DND-41 (cell line): ENCODE measurements around the gene LPCAT1.

Experiments used
- ATAC-seq: fragments of 200-7000 bp; cut with Tn5 transposase; 3 replicates; pipeline ENCODE4 v1.9.1; 2021; ENCODE audit warnings: low read depth; ENCODE audit not compliant: insufficient read depth
- DNase-seq: peaks from one replicate; pipeline ENCODE4 v3.0.0-alpha.2; 2020
- H2AFZ ChIP-seq: 2 replicates; pipeline ENCODE4 v1.6.0; 2012; ENCODE audit warnings: low read depth, low read length
- H3K27ac ChIP-seq: 2 replicates; pipeline ENCODE4 v1.5.1; 2012; ENCODE audit warnings: low read length, inconsistent platforms
- H3K27me3 ChIP-seq: fragments of 200-600 bp; sonication (generic); 2 replicates; pipeline ENCODE4 v1.6.0; 2012; ENCODE audit warnings: low read length, mild to moderate bottlenecking, inconsistent platforms; ENCODE audit not compliant: insufficient read depth, poor library complexity
- H3K36me3 ChIP-seq: 2 replicates; pipeline ENCODE4 v1.5.1; 2012; ENCODE audit warnings: low read length, inconsistent platforms; ENCODE audit not compliant: insufficient read depth
- H3K4me1 ChIP-seq: 2 replicates; pipeline ENCODE4 v1.5.1; 2012; ENCODE audit warnings: mild to moderate bottlenecking, low read length; ENCODE audit not compliant: insufficient read depth
- H3K4me2 ChIP-seq: 2 replicates; pipeline ENCODE4 v1.6.0; 2012; ENCODE audit warnings: mild to moderate bottlenecking, moderate library complexity, low read length, inconsistent platforms; ENCODE audit not compliant: insufficient read depth
- H3K4me3 ChIP-seq, 2 experiments: fragments of 200-600 bp in 1 of 2; shearing (Covaris generic) in 1 of 2; 2 replicates each; pipeline ENCODE4 v1.5.1; 2012 to 2016; ENCODE audit warnings: inconsistent platforms in 2 of 2, low read length in 2 of 2, mild to moderate bottlenecking in 2 of 2, low read depth in 1 of 2, moderate library complexity in 1 of 2
- H3K79me2 ChIP-seq: 2 replicates; pipeline ENCODE4 v1.6.0; 2012; ENCODE audit warnings: low read length, inconsistent platforms; ENCODE audit not compliant: insufficient read depth
- H3K9ac ChIP-seq: 2 replicates; pipeline ENCODE4 v1.6.0; 2012; ENCODE audit warnings: low read depth, mild to moderate bottlenecking, inconsistent platforms, low read length, moderate library complexity
- H3K9me3 ChIP-seq: 2 replicates; pipeline ENCODE4 v1.5.1; 2012; ENCODE audit warnings: low read length, moderate library complexity, mild to moderate bottlenecking, inconsistent platforms; ENCODE audit not compliant: insufficient read depth, severe bottlenecking
- H4K20me1 ChIP-seq: 2 replicates; pipeline ENCODE4 v1.6.0; 2012; ENCODE audit warnings: low read length; ENCODE audit not compliant: insufficient read depth
- EZH2 ChIP-seq: IDR thresholded peaks from 3 replicates; pipeline ENCODE4 v1.6.1; 2012; ENCODE audit warnings: borderline replicate concordance, low read depth, mild to moderate bottlenecking, moderate library complexity, low read length, inconsistent platforms; ENCODE audit not compliant: severe bottlenecking
- TF ChIP-seq, protein P1 (sequence below): IDR thresholded peaks from 2 replicates; pipeline ENCODE4 v1.5.1; 2012; ENCODE audit warnings: borderline replicate concordance, low read length, moderate library complexity, mild to moderate bottlenecking; ENCODE audit not compliant: poor library complexity, severe bottlenecking; ENCODE audit errors: extremely low read depth

LPCAT1 gene

DNA sequence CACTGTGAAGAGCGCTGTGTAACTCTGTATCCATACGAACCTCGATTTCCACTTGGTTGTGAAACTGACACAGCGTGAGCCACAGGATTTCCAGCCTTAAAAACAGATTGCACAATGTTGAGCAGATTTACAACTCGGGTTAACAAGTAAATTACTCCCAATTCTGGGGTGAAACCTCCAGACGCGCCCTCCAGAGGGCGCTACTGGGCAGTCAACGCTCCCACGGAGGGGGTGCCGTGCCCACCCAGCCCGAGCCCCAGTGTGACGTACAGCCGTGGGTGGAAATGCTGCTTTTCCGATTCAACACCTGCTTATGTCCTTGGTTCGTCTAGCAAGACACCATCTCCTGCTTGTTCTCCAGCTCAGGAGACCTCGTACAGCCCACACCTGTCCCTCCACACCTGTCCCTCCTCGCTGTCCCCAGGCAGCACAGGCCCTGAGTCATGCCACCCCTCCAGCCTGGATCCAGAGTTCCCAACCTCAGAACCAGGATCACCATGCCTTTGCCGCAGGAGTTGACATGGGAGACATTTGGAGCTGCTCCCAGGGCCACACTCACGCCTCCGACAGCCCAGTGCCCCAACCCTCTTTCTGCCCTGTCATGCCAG lies 44.1 kb downstream of the LPCAT1 start:
- DNase-seq, result peak; percentile 25
- no peaks in the 10 kb centered on the region for H3K27me3 ChIP-seq
- no peak overlapping the region for H2AFZ ChIP-seq
- H3K9ac ChIP-seq, result no peak overlapping the region
- no peak overlapping the region for H3K27ac ChIP-seq
- no peaks in the 10 kb centered on the region for H3K9me3 ChIP-seq
- TF ChIP-seq, protein P1, sequence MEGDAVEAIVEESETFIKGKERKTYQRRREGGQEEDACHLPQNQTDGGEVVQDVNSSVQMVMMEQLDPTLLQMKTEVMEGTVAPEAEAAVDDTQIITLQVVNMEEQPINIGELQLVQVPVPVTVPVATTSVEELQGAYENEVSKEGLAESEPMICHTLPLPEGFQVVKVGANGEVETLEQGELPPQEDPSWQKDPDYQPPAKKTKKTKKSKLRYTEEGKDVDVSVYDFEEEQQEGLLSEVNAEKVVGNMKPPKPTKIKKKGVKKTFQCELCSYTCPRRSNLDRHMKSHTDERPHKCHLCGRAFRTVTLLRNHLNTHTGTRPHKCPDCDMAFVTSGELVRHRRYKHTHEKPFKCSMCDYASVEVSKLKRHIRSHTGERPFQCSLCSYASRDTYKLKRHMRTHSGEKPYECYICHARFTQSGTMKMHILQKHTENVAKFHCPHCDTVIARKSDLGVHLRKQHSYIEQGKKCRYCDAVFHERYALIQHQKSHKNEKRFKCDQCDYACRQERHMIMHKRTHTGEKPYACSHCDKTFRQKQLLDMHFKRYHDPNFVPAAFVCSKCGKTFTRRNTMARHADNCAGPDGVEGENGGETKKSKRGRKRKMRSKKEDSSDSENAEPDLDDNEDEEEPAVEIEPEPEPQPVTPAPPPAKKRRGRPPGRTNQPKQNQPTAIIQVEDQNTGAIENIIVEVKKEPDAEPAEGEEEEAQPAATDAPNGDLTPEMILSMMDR, result peak; percentile 75
- TF ChIP-seq EZH2, result no peak
- H3K36me3 ChIP-seq, result peaks cover 86% of the 10 kb centered on the region
- H4K20me1 ChIP-seq, result peaks cover 14% of the 10 kb centered on the region; the same call in 1 of the 2 replicates
- no peak overlapping the region for H3K4me3 ChIP-seq
- H3K4me1 ChIP-seq, result no peaks in the 10 kb centered on the region
- H3K4me2 ChIP-seq, result no peak overlapping the region
- ATAC-seq, result peak; percentile 35; the same call in 1 of the 3 replicates
- H3K79me2 ChIP-seq, result no peaks in the 10 kb centered on the region

GRCh38 chr5:1479066-1479465 lies 44.7 kb downstream of the LPCAT1 start:
- H4K20me1 ChIP-seq, result peaks cover 9% of the 10 kb centered on the region; the same call in 1 of the 2 replicates
- no peak overlapping the region for H3K4me2 ChIP-seq
- H2AFZ ChIP-seq, result no peak overlapping the region
- no peaks in the 10 kb centered on the region for H3K27me3 ChIP-seq
- no peak overlapping the region for H3K9ac ChIP-seq
- no peaks in the 10 kb centered on the region for H3K9me3 ChIP-seq
- H3K79me2 ChIP-seq, result no peaks in the 10 kb centered on the region
- TF ChIP-seq, protein P1, result no peak
- TF ChIP-seq EZH2, result no peak
- H3K4me1 ChIP-seq, result no peaks in the 10 kb centered on the region
- no peak for ATAC-seq
- peaks cover 86% of the 10 kb centered on the region for H3K36me3 ChIP-seq
- no peak for DNase-seq
- no peak overlapping the region for H3K4me3 ChIP-seq
- H3K27ac ChIP-seq, result no peak overlapping the region

DNA sequence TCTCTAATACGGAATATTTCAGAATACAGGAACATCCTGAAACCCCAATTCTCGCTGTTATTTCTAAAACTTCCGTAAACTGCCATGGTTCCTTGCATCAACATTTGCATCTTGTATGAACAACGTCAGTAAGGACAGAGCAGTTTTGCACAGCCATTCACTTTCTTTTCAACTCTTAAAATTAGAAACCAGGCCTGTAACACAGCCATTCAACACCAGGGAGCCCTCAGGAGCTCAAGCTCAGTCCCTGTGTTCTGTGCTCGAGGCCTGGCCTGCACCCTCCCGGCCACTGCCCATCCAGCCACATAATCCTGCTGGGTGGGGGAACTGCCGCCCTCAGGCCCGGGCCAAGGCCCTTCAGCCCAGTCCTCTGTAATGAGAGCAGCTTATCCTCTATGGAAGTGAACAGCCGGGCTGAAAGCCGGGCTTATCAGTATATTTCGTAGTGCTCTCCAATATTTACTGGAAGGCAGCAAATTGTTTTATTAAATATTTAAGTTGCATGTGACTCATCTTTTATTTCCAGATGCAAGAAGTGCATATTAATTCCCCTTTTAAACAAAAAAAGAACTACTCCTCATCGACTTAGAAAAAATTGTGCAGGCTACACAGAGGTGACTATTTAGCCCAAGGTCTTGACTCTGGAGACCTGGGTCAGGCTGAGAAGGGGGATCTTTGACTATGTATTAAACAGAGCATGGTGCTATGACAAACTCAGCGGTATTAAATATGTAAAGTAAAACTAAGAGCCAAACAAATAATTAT lies 45.3 kb downstream of the LPCAT1 start:
- Histone ChIP-seq H3K36me3 (peaks cover 86% of the 10 kb centered on the region), H3K4me1 (no peaks in the 10 kb centered on the region), H3K9me3 (no peaks in the 10 kb centered on the region), H3K9ac (no peak overlapping the region), H3K4me2 (no peak overlapping the region), H3K79me2 (no peaks in the 10 kb centered on the region), H2AFZ (no peak overlapping the region), H3K27me3 (no peaks in the 10 kb centered on the region), H3K27ac (no peak overlapping the region), H4K20me1 (peaks cover 9% of the 10 kb centered on the region; the same call in 1 of the 2 replicates), H3K4me3 (no peak overlapping the region)
- no peak for ATAC-seq
- TF ChIP-seq EZH2, result no peak
- TF ChIP-seq, protein P1, result no peak
- no peak for DNase-seq
